Kidney (tissue), 22 donors: Measurements from ENCODE around the gene CTAGE4. TPM values are rescaled to one million over a fixed set of nuclear protein-coding genes. Genes with fewer than 3 reads are reported as not detected.
"Not testable (repeated sequence)": the region's sequence is repeated elsewhere in the genome, so short reads cannot be mapped to it uniquely, and the experiment has no call there.

Experiments
- DNase-seq, 5 donors: peaks; one replicate each; pipeline ENCODE4 v3.0.0-alpha.2; 2013 to 2020
- FAIRE-seq: peaks from 2 replicates; lab custom pipeline; 2012; peaks lifted over from hg19 to GRCh38; lab: Jason Lieb, UNC
- H3K27ac ChIP-seq, 2 donors: one replicate each; pipeline ENCODE4 v1.7.0; 2013; ENCODE audit warnings: low read depth in 2 of 2, low read length in 2 of 2, inconsistent platforms in 1 of 2
- H3K27me3 ChIP-seq: one replicate; pipeline ENCODE4 v1.7.1; 2013; ENCODE audit warnings: low read length, inconsistent platforms; ENCODE audit not compliant: control insufficient read depth, insufficient read depth
- H3K36me3 ChIP-seq, 3 donors: one replicate each; pipeline versions ENCODE4 v1.7.0 to v1.7.1; 2013; ENCODE audit warnings: low read length in 3 of 3, control low read depth in 1 of 3, inconsistent platforms in 1 of 3; ENCODE audit not compliant: insufficient read depth in 3 of 3, control insufficient read depth in 2 of 3
- H3K4me1 ChIP-seq, 3 donors: one replicate each; pipeline versions ENCODE4 v1.7.0 to v1.7.1; 2013; ENCODE audit warnings: low read length in 3 of 3, inconsistent platforms in 1 of 3, low read depth in 1 of 3; ENCODE audit not compliant: control insufficient read depth in 2 of 3, insufficient read depth in 2 of 3
- H3K4me3 ChIP-seq, 3 donors: one replicate each; pipeline versions ENCODE4 v1.7.0 to v1.8.1; 2013; ENCODE audit warnings: low read length in 3 of 3, control low read depth in 1 of 3, inconsistent platforms in 1 of 3
- H3K9ac ChIP-seq, 3 donors: one replicate each; pipeline versions ENCODE4 v1.7.0 to v1.7.1; 2013; ENCODE audit warnings: low read length in 3 of 3, control low read depth in 1 of 3, inconsistent platforms in 1 of 3
- H3K9me3 ChIP-seq, 3 donors: one replicate each; pipeline versions ENCODE4 v1.7.0 to v1.7.1; 2013; ENCODE audit warnings: low read length in 3 of 3, control low read depth in 1 of 3, inconsistent platforms in 1 of 3; ENCODE audit not compliant: control insufficient read depth in 2 of 3, insufficient read depth in 1 of 3
- CTCF ChIP-seq: IDR thresholded peaks from 3 replicates; pipeline ENCODE4 v1.5.1; 2012; ENCODE audit warnings: mild to moderate bottlenecking, moderate library complexity, borderline replicate concordance; ENCODE audit not compliant: insufficient read depth; ENCODE audit errors: extremely low read depth
- intact Hi-C: fragments of 100-400 bp; cut with DNase I; formaldehyde crosslinking; loops from one replicate; pipeline ENCODE4 v1.11.1; 2022
- long read RNA-seq, 10 donors: library from polyadenylated mRNA in 1 of 10; unstranded in 1 of 10; transcript quantifications; one replicate each; pipeline ENCODE4 v2.0.0 and lab custom pipeline, GENCODE V29; 2021 to 2026
- polyA plus RNA-seq: library from polyadenylated mRNA; stranded (reverse); fragments of 350-450 nt; fragmentation: Illumina TruSeq; extraction: RNeasy Lipid Tissue Mini Kit (QIAGEN cat#74804); gene quantifications from one replicate; pipeline ENCODE4 v1.2.3, GENCODE V29; 2014; ENCODE audit warnings: low read depth, low replicate concordance; ENCODE audit not compliant: insufficient read depth
- total RNA-seq: library from RNA; stranded (reverse); fragmentation: NEBNext Ultra II Directional; extraction: Animal tissue kit (Norgen Biotek cat#: 25700); gene quantifications from one replicate; pipeline ENCODE4 v1.2.1, GENCODE V29; 2021
- donor health status: control.
- donor health status: control.
- donor health status: control.
- donor health status: control.
- donor health status: control.
- donor health status: DM: yes; HTN: yes; CAD: no.
- donor health status: Normal renal cell carcinoma (clear cell type).

The CTAGE4 gene
- 4.9 TPM for total RNA-seq
- polyA plus RNA-seq: 4.2 TPM
- long read RNA-seq, donor 1, partial matches to known transcripts: 0 of 1 reads
- long read RNA-seq, donor 1, other reads (novel, unspliced or antisense): 0 of 1 reads
- long read RNA-seq, donor 2, partial matches to known transcripts: 0 of 1 reads
- long read RNA-seq, donor 2, other reads (novel, unspliced or antisense): 0 of 1 reads
- long read RNA-seq, donor 3: 0 reads
- long read RNA-seq, donor 4, partial matches to known transcripts: 0 of 1 reads
- long read RNA-seq, donor 4, other reads (novel, unspliced or antisense): 0 of 1 reads
- long read RNA-seq, donor 5: 0 reads
- long read RNA-seq, donor 6, partial matches to known transcripts: 0 of 1 reads
- long read RNA-seq, donor 6, other reads (novel, unspliced or antisense): 0 of 1 reads
- long read RNA-seq, donor 7: 0 reads
- long read RNA-seq, donor 8, partial matches to known transcripts: 0 of 3 reads
- long read RNA-seq, donor 8, other reads (novel, unspliced or antisense): 0 of 3 reads
- long read RNA-seq, donor 9: 0 reads
- long read RNA-seq, donor 10, transcript CTAGE4-201 (1 exons, 2,588 nt): major isoform, 6 of 6 reads
- long read RNA-seq, donor 10, partial matches to known transcripts: 0 of 6 reads
- long read RNA-seq, donor 10, other reads (novel, unspliced or antisense): 0 of 6 reads

- H3K36me3 ChIP-seq, FAIRE-seq, H3K9me3 ChIP-seq, H3K4me1 ChIP-seq, intact Hi-C loops, H3K27ac ChIP-seq, H3K4me3 ChIP-seq, H3K9ac ChIP-seq, DNase-seq, H3K27me3 ChIP-seq: not testable (repeated sequence)
Measured at GRCh38 chr7:144183166-144183565, at the start of gene CTAGE4. CTAGE4 (plus strand) TSS chr7:144183466; CDS start chr7:144183504, 38 bp downstream.

GRCh38 chr7:144134116-144134515, 49.1 kb upstream of the CTAGE4 start:
- TF ChIP-seq CTCF: no peak
- Histone ChIP-seq H3K27me3 (no peaks in the 10 kb centered on the region), H3K4me3 (no peak overlapping the region), H3K4me1 (no peaks in the 10 kb centered on the region), H3K36me3 (no peaks in the 10 kb centered on the region), H3K27ac (no peak overlapping the region), H3K9me3 (no peaks in the 10 kb centered on the region), H3K9ac (no peak overlapping the region)
- no peak for DNase-seq
- intact Hi-C loops: no loop called here
- FAIRE-seq: no peak

GRCh38 chr7:144137501-144137900, 45.8 kb upstream of the CTAGE4 start:
- DNase-seq: no peak
- no peaks in the 10 kb centered on the region for H3K4me1 ChIP-seq

More at GRCh38 chr7:144137501-144137900, 45.8 kb upstream of the CTAGE4 start:
- Histone ChIP-seq H3K36me3 (no peaks in the 10 kb centered on the region), H3K9me3 (no peaks in the 10 kb centered on the region), H3K9ac (no peak overlapping the region), H3K27ac (no peak overlapping the region), H3K4me3 (no peak overlapping the region), H3K27me3 (no peaks in the 10 kb centered on the region)
- FAIRE-seq: no peak
- intact Hi-C loops: no loop called here
- no peak for TF ChIP-seq CTCF
